HFFc6 (cell line): ENCODE measurements around the gene ERBB4. TPM values are rescaled to one million over a fixed set of nuclear protein-coding genes. Genes with fewer than 3 reads are reported as not detected.

Experiments used
- DNase-seq: peaks from one replicate; pipeline ENCODE4 v3.0.0-alpha.2; 2018
- H3K27ac Mint-ChIP-seq: 2 replicates; pipeline ENCODE4 v1.8.0; 2020; ENCODE audit warnings: mild to moderate bottlenecking, mixed read lengths
- H3K27me3 Mint-ChIP-seq: 2 replicates; pipeline ENCODE4 v1.8.0; 2021; ENCODE audit warnings: mild to moderate bottlenecking, moderate library complexity, mixed read lengths; ENCODE audit not compliant: insufficient read depth
- H3K36me3 Mint-ChIP-seq: 2 replicates; pipeline ENCODE4 v1.8.0; 2021; ENCODE audit warnings: low read depth, mixed read lengths
- H3K4me1 Mint-ChIP-seq: 2 replicates; pipeline ENCODE4 v1.8.0; 2020; ENCODE audit warnings: low read depth, mixed read lengths
- H3K4me3 Mint-ChIP-seq: 2 replicates; pipeline ENCODE4 v1.8.0; 2020; ENCODE audit warnings: mild to moderate bottlenecking, moderate library complexity, mixed read lengths
- H3K9me3 Mint-ChIP-seq: 2 replicates; pipeline ENCODE4 v1.8.0; 2020; ENCODE audit warnings: mild to moderate bottlenecking, mixed read lengths
- CTCF ChIP-seq: fragments of 200-600 bp; sonication (generic); IDR thresholded peaks from 2 replicates; pipeline ENCODE4 v1.5.0; 2021; ENCODE audit warnings: antibody characterized with exemption, mild to moderate bottlenecking
- total RNA-seq, 6 experiments: library from RNA; stranded (reverse); fragmentation: NEBNext Ultra II Directional; extraction: Animal tissue kit (Norgen Biotek cat#: 25700); gene quantifications; 2 replicates in 1 of 6; 3 replicates in 5 of 6; pipeline ENCODE4 v1.2.3, GENCODE V29; 2021

The ERBB4 gene
- total RNA-seq, 6 experiments from 2014 or later: not detected

DNA sequence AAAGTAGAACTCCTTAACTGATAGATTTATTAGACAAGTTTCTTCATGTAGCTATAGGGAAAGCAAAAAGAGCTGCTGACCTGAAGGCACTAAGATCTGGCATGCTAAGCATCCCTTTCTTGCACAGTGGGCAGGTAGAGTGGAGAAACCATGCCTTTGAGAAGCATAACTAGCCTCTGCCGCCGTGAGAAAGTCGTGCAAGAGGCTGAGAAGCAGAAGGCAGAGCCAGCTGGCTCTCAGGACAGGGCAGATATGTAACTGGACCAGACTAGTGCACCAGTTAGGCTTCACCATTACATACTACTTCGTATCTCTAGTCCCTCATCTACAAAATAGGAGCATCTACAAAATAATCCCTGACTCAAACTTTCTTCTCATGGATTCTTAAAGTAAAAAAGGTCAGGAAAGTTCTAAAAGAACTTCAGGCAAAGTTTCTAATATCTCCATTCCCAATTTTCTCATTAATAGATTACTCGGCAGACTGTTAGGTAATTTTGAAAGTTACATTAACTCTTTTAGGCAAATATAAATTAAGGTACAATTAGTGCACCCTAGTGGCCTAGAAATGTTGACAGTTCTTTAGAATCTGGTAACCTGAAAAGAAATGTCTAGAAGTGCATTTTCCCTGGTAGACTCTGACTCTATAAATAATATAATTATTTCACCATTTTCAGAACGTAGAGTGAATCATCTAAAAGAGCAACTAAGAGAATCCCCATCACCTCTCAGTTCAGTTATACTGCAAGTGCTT is 10.3 kb downstream of the ERBB4 start:
- Mint-ChIP-seq H3K4me3 (no peak overlapping the region; the same call in 1 of the 2 replicates), H3K4me1 (no peaks in the 10 kb centered on the region), H3K36me3 (no peaks in the 10 kb centered on the region), H3K27ac (no peak overlapping the region), H3K27me3 (peaks cover 2% of the 10 kb centered on the region; the same call in 1 of the 2 replicates), H3K9me3 (no peaks in the 10 kb centered on the region)
- TF ChIP-seq CTCF: peak; percentile 65
- no peak for DNase-seq

DNA sequence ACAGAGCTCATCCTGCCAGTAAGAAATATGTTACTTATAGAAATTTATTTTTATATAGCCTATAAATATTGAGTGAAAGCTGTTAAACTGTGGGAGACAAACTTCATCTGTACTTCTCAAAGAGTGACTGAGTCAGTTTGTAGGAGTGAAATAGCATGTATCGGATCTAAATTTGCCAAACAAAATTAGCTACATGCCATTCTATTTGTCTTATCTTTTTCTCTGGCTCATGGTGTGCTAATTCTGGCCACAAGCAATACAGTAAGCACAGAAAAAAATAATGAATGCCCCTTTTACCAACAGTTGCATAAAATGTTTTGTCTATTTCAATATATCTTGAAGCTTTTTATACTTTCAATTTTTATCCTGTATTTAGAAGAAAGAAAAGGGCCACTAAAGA is 12.5 kb downstream of the ERBB4 start:
- H3K27ac Mint-ChIP-seq: no peak overlapping the region
- peaks cover 2% of the 10 kb centered on the region; the same call in 1 of the 2 replicates for H3K27me3 Mint-ChIP-seq

GRCh38 chr2:212523756-212524155 is 14.8 kb downstream of the ERBB4 start:
- H3K36me3 Mint-ChIP-seq: no peaks in the 10 kb centered on the region
- no peaks in the 10 kb centered on the region for H3K9me3 Mint-ChIP-seq
- TF ChIP-seq CTCF: no peak
- no peaks in the 10 kb centered on the region for H3K4me1 Mint-ChIP-seq
- no peak for DNase-seq
- peaks cover 2% of the 10 kb centered on the region; the same call in 1 of the 2 replicates for H3K27me3 Mint-ChIP-seq
- H3K27ac Mint-ChIP-seq: no peak overlapping the region
- H3K4me3 Mint-ChIP-seq: no peak overlapping the region

More for the DNA sequence above, 12.5 kb downstream of the ERBB4 start:
- H3K9me3 Mint-ChIP-seq: no peaks in the 10 kb centered on the region
- H3K36me3 Mint-ChIP-seq: no peaks in the 10 kb centered on the region
- H3K4me1 Mint-ChIP-seq: no peaks in the 10 kb centered on the region
- DNase-seq: no peak
- no peak for TF ChIP-seq CTCF
- H3K4me3 Mint-ChIP-seq: no peak overlapping the region

DNA sequence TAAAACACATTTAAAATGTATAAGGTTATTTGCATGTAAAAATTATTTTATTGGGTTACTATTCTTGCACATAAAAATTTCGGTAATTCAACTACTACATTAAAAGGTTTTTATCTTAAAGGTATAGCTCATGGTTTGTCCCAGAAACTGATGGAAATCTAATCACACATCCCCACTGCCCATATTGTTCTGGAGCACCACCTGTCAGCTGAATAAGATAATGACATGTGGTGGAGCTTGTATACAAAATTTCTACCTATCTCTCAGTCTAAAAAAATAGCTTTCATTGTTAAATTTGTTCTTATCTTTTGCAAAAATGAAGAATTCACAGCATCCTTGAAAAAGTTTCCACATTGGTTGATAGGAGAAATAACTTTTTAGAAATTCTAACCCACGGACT is 18.3 kb downstream of the ERBB4 start:
- TF ChIP-seq CTCF: peak; percentile 49
- no peaks in the 10 kb centered on the region for H3K9me3 Mint-ChIP-seq
- no peak overlapping the region for H3K4me3 Mint-ChIP-seq
- DNase-seq: peak; percentile 16
- no peaks in the 10 kb centered on the region for H3K36me3 Mint-ChIP-seq
- no peak overlapping the region for H3K27ac Mint-ChIP-seq
- H3K4me1 Mint-ChIP-seq: no peaks in the 10 kb centered on the region
- H3K27me3 Mint-ChIP-seq: peaks cover 2% of the 10 kb centered on the region; the same call in 1 of the 2 replicates

DNA sequence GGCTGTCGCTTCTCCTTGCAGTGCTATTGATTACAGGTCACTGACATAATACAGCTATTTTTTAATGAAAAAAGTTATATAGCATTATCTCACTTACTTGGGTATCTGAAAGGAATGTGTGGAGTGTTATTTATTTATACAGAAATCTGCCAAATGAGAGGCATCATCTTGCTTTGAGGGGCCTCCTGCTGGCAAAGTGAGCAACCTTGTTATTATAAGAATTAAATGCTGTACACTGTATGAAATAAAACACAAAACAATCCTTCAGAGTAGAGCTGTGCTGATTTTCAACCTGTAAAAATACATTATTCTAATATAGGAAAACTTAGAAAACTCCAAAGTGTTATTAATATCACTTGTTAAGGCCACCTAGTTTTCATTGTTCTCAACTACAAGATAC is 20.9 kb downstream of the ERBB4 start:
- Mint-ChIP-seq H3K4me1 (no peaks in the 10 kb centered on the region), H3K27me3 (no peaks in the 10 kb centered on the region), H3K4me3 (no peak overlapping the region), H3K9me3 (no peaks in the 10 kb centered on the region), H3K27ac (no peak overlapping the region), H3K36me3 (no peaks in the 10 kb centered on the region)
- DNase-seq: no peak
- TF ChIP-seq CTCF: peak; percentile 24; the same call in 1 of the 2 replicates
